ENCODE data around the gene SUPT5H.

DNA sequence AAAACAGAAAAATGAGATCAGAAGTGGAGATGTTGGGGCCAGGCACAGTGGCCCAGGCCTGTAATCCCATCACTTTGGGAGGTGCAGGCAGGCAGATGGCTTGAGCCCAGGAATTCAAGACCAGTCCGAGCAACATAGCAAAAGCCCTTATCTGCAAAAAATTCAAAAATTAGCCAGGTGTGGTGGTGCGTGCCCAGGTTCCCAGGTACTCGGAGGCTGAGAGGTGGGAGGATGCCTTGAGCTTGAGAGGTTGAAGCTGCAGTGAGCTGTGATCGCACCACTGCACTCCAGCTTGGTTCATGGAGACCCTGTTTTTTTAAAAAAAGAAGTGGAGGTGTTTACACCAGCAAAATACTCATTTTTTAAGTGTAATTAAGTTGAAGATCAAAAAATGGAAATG lies 45.3 kb upstream of the SUPT5H start:
- TF ChIP-seq, protein P1, sequence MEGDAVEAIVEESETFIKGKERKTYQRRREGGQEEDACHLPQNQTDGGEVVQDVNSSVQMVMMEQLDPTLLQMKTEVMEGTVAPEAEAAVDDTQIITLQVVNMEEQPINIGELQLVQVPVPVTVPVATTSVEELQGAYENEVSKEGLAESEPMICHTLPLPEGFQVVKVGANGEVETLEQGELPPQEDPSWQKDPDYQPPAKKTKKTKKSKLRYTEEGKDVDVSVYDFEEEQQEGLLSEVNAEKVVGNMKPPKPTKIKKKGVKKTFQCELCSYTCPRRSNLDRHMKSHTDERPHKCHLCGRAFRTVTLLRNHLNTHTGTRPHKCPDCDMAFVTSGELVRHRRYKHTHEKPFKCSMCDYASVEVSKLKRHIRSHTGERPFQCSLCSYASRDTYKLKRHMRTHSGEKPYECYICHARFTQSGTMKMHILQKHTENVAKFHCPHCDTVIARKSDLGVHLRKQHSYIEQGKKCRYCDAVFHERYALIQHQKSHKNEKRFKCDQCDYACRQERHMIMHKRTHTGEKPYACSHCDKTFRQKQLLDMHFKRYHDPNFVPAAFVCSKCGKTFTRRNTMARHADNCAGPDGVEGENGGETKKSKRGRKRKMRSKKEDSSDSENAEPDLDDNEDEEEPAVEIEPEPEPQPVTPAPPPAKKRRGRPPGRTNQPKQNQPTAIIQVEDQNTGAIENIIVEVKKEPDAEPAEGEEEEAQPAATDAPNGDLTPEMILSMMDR (conservative IDR thresholded peaks at IDR 0.05; ENCODE audit: low read depth, low read length), result no peak
- TF ChIP-seq POLR2A (IDR thresholded peaks at IDR 0.05; ENCODE audit: low read depth, low read length), result no peak
- TF ChIP-seq, protein P2, sequence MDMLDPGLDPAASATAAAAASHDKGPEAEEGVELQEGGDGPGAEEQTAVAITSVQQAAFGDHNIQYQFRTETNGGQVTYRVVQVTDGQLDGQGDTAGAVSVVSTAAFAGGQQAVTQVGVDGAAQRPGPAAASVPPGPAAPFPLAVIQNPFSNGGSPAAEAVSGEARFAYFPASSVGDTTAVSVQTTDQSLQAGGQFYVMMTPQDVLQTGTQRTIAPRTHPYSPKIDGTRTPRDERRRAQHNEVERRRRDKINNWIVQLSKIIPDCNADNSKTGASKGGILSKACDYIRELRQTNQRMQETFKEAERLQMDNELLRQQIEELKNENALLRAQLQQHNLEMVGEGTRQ (IDR thresholded peaks at IDR 0.05; ENCODE audit: low read depth, low read length), result no peak
- TF ChIP-seq RAD21 (IDR thresholded peaks at IDR 0.05; ENCODE audit: low read length), result no peak
- TF ChIP-seq MXI1 (IDR thresholded peaks at IDR 0.05; ENCODE audit: borderline replicate concordance, low read depth, low read length), result no peak
- no peak for TF ChIP-seq SMC3 (IDR thresholded peaks at IDR 0.05; ENCODE audit: low read depth, low read length)
- TF ChIP-seq MAZ (IDR thresholded peaks at IDR 0.05; ENCODE audit: borderline replicate concordance, low read depth, low read length), result no peak
- TF ChIP-seq, protein P3, sequence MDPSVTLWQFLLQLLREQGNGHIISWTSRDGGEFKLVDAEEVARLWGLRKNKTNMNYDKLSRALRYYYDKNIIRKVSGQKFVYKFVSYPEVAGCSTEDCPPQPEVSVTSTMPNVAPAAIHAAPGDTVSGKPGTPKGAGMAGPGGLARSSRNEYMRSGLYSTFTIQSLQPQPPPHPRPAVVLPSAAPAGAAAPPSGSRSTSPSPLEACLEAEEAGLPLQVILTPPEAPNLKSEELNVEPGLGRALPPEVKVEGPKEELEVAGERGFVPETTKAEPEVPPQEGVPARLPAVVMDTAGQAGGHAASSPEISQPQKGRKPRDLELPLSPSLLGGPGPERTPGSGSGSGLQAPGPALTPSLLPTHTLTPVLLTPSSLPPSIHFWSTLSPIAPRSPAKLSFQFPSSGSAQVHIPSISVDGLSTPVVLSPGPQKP (IDR thresholded peaks at IDR 0.05; ENCODE audit: borderline replicate concordance, low read depth, low read length), result no peak
- TF ChIP-seq CEBPB (IDR thresholded peaks at IDR 0.05; ENCODE audit: low read depth, low read length), result no peak
